Umbilical cord (tissue), 2 donors: ENCODE measurements around the gene UCK1. TPM values are rescaled to one million over a fixed set of nuclear protein-coding genes. Genes with fewer than 3 reads are reported as not detected.
A peak's percentile ranks its signal among the peaks of the same experiment; 100 is the strongest.

ENCODE experiments used
- DNase-seq: peaks from one replicate; pipeline ENCODE4 v3.0.0-alpha.2; 2015; ENCODE audit warnings: low spot score
- total RNA-seq: library from RNA; depleted of rRNA; stranded (reverse); fragments of >200 nt; gene quantifications from one replicate; pipeline ENCODE4 v1.2.3, GENCODE V29; 2014; ENCODE audit warnings: low replicate concordance; ENCODE audit not compliant: insufficient read depth

UCK1 gene
- total RNA-seq, result 14.7 TPM

- peak; percentile 87 for DNase-seq
These were observed at the start of gene UCK1 for GRCh38 chr9:131530920-131531832. TSS of gene UCK1 (minus strand) at chr9:131531263. CDS start at chr9:131531174, 89 bp downstream.

GRCh38 chr9:131580358-131580757, 49.3 kb upstream of the UCK1 start:
- no peak for DNase-seq

GRCh38 chr9:131579789-131580211, 48.7 kb upstream of the UCK1 start:
- no peak for DNase-seq

GRCh38 chr9:131578731-131579504, 47.9 kb upstream of the UCK1 start:
- no peak for DNase-seq

GRCh38 chr9:131578021-131578420, 47.0 kb upstream of the UCK1 start:
- no peak for DNase-seq

GRCh38 chr9:131577005-131578000, 46.2 kb upstream of the UCK1 start:
- no peak for DNase-seq

- no peak for DNase-seq
These were observed 45.1 kb upstream of the UCK1 start for GRCh38 chr9:131575946-131576853.

- DNase-seq, result no peak
These were observed 43.9 kb upstream of the UCK1 start for GRCh38 chr9:131574730-131575640.

GRCh38 chr9:131567910-131568309, 36.8 kb upstream of the UCK1 start:
- no peak for DNase-seq

- no peak for DNase-seq
These were observed 35.1 kb upstream of the UCK1 start for GRCh38 chr9:131566158-131566557.

GRCh38 chr9:131565369-131565768, 34.3 kb upstream of the UCK1 start:
- no peak for DNase-seq

GRCh38 chr9:131562032-131562959, 31.2 kb upstream of the UCK1 start:
- peak; percentile 27 for DNase-seq

- no peak for DNase-seq
These were observed 28.4 kb upstream of the UCK1 start for GRCh38 chr9:131559421-131560000.

GRCh38 chr9:131557855-131558548, 26.9 kb upstream of the UCK1 start:
- no peak for DNase-seq

GRCh38 chr9:131555841-131556673, 25.0 kb upstream of the UCK1 start:
- DNase-seq, result no peak

GRCh38 chr9:131554843-131555351, 23.8 kb upstream of the UCK1 start:
- no peak for DNase-seq
